HG03039 (cell line): ENCODE measurements around the gene HBA1.
"Not testable (repeated sequence)": the region's sequence is repeated elsewhere in the genome, so short reads cannot be mapped to it uniquely, and the experiment has no call there.

Experiments used
- ATAC-seq: cut with Tn5 transposase; IDR thresholded peaks from one replicate; pipeline ENCODE4 v1.9.1; 2021; ENCODE audit warnings: mild to moderate bottlenecking, moderate library complexity; ENCODE audit not compliant: unreplicated experiment

Gene HBA1

DNA sequence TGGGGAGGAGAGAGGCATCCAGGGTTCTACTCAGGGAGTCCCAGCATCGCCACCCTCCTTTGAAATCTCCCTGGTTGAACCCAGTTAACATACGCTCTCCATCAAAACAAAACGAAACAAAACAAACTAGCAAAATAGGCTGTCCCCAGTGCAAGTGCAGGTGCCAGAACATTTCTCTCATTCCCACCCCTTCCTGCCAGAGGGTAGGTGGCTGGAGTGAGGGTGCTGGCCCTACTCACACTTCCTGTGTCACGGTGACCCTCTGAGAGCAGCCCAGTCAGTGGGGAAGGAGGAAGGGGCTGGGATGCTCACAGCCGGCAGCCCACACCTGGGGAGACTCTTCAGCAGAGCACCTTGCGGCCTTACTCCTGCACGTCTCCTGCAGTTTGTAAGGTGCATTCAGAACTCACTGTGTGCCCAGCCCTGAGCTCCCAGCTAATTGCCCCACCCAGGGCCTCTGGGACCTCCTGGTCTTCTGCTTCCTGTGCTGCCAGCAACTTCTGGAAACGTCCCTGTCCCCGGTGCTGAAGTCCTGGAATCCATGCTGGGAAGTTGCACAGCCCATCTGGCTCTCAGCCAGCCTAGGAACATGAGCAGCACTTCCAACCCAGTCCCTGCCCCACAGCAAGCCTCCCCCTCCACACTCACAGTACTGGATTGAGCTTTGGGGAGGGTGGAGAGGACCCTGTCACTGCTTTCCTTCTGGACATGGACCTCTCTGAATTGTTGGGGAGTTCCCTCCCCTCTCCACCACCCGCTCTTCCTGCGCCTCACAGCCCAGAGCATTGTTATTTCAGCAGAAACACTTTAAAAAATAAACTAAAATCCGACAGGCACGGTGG is 2.3 kb upstream of the HBA1 start:
- ATAC-seq = not testable (repeated sequence)

DNA sequence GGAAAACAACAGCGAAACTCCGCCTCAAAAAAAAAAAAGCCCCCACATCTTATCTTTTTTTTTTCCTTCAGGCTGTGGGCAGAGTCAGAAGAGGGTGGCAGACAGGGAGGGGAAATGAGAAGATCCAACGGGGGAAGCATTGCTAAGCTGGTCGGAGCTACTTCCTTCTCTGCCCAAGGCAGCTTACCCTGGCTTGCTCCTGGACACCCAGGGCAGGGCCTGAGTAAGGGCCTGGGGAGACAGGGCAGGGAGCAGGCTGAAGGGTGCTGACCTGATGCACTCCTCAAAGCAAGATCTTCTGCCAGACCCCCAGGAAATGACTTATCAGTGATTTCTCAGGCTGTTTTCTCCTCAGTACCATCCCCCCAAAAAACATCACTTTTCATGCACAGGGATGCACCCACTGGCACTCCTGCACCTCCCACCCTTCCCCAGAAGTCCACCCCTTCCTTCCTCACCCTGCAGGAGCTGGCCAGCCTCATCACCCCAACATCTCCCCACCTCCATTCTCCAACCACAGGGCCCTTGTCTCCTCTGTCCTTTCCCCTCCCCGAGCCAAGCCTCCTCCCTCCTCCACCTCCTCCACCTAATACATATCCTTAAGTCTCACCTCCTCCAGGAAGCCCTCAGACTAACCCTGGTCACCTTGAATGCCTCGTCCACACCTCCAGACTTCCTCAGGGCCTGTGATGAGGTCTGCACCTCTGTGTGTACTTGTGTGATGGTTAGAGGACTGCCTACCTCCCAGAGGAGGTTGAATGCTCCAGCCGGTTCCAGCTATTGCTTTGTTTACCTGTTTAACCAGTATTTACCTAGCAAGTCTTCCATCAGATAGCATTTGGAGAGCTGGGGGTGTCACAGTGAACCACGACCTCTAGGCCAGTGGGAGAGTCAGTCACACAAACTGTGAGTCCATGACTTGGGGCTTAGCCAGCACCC is 1.2 kb upstream of the HBA1 start:
- no peak for ATAC-seq

DNA sequence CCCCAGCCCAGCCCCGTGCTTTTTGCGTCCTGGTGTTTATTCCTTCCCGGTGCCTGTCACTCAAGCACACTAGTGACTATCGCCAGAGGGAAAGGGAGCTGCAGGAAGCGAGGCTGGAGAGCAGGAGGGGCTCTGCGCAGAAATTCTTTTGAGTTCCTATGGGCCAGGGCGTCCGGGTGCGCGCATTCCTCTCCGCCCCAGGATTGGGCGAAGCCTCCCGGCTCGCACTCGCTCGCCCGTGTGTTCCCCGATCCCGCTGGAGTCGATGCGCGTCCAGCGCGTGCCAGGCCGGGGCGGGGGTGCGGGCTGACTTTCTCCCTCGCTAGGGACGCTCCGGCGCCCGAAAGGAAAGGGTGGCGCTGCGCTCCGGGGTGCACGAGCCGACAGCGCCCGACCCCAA is 474 bp upstream of the HBA1 start:
- not testable (repeated sequence) for ATAC-seq

DNA sequence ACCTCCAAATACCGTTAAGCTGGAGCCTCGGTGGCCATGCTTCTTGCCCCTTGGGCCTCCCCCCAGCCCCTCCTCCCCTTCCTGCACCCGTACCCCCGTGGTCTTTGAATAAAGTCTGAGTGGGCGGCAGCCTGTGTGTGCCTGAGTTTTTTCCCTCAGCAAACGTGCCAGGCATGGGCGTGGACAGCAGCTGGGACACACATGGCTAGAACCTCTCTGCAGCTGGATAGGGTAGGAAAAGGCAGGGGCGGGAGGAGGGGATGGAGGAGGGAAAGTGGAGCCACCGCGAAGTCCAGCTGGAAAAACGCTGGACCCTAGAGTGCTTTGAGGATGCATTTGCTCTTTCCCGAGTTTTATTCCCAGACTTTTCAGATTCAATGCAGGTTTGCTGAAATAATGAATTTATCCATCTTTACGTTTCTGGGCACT is 928 bp downstream of the HBA1 start:
- ATAC-seq = no peak

DNA sequence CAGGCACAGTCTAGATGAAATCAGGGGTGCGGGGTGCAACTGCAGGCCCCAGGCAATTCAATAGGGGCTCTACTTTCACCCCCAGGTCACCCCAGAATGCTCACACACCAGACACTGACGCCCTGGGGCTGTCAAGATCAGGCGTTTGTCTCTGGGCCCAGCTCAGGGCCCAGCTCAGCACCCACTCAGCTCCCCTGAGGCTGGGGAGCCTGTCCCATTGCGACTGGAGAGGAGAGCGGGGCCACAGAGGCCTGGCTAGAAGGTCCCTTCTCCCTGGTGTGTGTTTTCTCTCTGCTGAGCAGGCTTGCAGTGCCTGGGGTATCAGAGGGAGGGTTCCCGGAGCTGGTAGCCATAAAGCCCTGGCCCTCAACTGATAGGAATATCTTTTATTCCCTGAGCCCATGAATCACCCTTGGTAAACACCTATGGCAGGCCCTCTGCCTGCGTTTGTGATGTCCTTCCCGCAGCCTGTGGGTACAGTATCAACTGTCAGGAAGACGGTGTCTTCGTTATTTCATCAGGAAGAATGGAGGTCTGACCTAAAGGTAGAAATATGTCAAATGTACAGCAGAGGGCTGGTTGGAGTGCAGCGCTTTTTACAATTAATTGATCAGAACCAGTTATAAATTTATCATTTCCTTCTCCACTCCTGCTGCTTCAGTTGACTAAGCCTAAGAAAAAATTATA is 1.6 kb downstream of the HBA1 start:
- ATAC-seq = no peak

DNA sequence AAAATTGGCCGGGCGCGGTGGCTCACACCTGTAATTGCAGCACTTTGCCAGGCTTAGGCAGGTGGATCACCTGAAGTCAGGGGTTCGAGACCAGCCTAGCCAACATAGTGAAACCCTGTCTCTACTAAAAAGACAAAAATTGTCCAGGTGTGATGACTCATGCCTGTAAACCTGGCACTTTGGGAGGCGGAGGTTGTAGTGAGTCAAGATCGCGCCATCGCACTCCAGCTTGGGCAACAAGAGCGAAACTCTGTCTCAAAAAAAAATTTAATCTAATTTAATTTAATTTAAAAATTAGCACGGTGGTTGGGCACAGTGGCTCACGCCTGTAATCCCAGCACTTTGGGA is 2.2 kb downstream of the HBA1 start:
- ATAC-seq = no peak

DNA sequence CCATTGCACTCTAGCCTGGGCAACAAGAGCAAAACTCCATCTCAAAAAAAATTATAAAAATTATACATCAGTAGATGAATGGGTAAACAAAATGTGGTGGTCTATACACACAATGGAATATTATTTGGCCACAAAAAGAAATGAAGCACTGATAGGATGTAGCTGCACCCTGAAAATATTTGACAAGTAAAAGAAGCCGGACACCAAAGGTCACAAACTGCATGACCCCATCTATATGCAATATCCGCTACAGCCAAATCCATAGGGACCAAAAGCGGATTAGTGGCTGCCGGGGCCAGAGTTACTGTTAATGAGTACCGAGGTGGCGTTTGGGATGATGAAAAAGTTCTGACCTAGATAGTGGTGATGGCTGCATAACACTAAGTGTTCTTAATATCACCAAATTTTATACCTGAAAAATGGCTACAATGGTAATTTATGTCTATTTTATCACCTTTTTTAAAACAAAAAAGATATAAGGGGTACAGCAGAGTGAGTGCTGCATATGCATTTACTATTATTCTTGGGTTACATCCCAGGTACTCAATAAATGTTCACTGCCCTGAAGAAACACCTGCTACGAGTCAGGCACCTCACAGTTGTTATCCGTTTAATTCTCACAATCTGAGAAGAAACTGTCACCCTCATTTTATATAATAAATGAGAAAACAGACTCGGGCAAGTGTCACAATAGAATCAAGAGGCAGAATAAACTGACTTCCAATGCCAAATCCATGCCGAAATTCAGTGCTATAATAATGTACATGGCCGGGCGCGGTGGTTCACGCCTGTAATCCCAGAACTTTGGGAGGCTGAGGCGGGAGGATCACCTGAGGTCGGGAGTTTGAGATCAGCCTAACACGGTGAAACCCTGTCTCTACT is 3.0 kb downstream of the HBA1 start:
- ATAC-seq = no peak

DNA sequence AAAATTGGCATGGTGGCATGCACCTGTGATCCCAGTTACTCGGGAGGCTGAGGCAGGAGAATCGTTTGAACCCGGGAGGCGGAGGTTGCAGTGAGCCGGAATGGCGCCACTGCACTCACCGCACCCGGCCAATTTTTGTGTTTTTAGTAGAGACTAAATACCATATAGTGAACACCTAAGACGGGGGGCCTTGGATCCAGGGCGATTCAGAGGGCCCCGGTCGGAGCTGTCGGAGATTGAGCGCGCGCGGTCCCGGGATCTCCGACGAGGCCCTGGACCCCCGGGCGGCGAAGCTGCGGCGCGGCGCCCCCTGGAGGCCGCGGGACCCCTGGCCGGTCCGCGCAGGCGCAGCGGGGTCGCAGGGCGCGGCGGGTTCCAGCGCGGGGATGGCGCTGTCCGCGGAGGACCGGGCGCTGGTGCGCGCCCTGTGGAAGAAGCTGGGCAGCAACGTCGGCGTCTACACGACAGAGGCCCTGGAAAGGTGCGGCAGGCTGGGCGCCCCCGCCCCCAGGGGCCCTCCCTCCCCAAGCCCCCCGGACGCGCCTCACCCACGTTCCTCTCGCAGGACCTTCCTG is 3.7 kb downstream of the HBA1 start, which contains the start of gene HBQ1:
Gene HBQ1 (plus strand): TSS at position 359 of the 575 bp plus-strand sequence. CDS start 28 bp downstream, at position 387.
- ATAC-seq = no peak

DNA sequence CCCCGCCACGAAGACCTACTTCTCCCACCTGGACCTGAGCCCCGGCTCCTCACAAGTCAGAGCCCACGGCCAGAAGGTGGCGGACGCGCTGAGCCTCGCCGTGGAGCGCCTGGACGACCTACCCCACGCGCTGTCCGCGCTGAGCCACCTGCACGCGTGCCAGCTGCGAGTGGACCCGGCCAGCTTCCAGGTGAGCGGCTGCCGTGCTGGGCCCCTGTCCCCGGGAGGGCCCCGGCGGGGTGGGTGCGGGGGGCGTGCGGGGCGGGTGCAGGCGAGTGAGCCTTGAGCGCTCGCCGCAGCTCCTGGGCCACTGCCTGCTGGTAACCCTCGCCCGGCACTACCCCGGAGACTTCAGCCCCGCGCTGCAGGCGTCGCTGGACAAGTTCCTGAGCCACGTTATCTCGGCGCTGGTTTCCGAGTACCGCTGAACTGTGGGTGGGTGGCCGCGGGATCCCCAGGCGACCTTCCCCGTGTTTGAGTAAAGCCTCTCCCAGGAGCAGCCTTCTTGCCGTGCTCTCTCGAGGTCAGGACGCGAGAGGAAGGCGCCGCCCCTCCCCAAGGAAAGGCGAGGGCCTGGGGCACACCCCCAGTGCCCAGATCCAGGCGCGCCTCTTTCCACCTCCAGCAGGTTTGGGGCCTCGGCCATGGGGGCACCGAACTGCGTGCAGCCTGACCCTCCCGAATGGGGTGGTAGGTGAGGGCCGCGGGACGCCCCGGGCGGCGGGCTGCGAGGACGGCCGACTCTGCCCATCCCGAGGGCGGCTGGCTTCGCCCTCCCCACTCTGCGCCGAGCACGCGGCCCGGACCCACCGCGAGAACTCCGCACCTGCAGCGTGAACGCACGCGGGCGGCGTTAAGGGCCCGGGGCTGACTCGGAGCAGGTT is 4.4 kb downstream of the HBA1 start:
- no peak for ATAC-seq

DNA sequence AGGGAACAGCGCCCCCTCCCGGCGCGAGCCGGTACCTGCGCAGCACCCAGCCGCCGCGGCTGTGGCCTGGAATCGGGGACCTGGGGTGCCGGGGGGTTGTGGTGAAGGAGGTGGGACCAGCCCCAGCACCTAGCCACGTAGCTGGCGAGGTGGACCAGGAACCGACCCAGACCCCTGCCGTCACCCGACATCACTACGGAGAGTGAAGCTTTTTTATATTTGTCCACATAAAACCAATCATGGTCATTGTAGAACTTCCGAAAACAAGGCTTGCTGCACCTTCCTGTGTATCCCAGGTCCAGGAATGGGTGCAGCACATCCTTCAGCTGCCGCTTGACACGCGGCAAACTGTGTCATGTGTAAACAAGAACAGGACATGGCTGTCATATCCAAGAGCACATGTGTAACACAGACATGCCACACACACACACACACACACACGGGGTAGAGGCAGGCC is 5.1 kb downstream of the HBA1 start:
- no peak for ATAC-seq

DNA sequence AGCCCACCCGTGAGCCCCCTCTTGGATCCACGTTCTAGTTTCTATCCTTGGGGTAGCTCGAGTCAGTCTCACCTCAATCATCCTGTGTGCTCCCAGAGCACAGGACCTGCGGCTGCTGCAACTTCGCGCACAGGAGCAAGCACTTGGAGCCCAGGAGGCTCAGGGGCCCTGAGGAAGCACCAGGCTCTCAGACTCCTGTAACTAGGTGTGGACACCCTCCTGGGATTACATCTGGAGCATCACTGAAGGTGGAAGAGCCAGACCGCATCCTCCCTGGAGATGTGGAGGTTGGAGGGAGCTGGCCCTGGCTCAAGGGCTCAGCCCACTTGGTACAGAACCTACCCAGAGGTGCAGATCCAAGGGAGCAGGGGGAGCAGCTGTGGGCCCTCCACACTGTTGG is 6.5 kb downstream of the HBA1 start:
- ATAC-seq = no peak

DNA sequence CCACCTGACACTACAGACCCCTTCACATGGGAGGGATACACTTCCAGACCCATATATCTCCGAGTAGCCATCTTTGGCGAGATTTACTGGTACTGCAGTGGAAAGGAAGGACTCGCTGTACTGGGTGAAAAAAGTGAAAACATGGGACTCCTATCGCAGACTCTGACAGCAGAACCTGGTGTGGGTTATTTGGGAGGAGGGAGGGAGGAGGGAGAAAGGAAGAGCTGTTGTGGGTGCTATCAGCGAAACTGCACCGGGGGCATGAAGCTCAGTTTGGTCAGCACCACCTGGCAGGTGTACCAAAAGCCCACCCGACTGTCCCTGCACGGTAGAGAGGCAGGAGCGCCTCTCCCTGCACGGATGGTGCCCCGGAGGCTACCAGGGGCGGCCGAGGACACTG is 8.7 kb downstream of the HBA1 start:
- no peak for ATAC-seq

DNA sequence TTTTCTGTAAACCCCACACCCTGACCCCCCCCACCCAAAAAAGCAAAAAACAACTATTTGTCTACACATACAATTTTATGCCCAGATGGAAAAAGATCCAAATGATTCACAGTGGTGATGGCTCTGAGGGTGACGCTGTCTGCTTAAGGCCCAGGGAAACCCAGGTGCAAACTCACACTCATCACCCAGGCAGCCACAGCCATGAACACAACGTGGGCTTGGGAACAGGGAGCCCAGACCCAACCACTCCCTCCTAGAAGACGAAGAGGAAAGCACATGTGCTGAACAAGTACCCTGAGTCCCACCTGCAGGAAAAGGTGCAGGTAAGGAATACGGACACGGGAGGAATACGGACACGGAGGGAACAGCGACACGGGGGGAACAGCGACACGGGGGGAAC is 9.2 kb downstream of the HBA1 start:
- no peak for ATAC-seq

DNA sequence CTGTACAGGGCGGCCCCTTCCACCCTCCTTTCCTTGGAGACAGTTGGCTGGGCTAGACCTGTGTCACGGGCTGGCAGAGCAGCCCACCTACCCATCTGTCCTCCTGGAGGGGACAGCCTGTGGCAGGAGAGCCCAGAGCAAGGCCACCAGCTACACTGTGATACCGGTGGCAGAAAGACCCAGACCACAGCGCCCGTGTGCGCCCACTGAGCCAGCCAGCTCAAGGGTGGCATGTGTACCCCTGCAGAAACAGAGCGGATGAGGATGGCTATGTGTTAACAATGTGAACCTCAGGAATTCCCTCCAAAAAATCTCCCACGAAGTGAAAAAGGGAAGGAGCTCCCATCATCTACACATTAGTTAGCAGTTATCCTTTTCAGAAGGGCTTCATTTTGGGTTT is 10.8 kb downstream of the HBA1 start:
- ATAC-seq = no peak

DNA sequence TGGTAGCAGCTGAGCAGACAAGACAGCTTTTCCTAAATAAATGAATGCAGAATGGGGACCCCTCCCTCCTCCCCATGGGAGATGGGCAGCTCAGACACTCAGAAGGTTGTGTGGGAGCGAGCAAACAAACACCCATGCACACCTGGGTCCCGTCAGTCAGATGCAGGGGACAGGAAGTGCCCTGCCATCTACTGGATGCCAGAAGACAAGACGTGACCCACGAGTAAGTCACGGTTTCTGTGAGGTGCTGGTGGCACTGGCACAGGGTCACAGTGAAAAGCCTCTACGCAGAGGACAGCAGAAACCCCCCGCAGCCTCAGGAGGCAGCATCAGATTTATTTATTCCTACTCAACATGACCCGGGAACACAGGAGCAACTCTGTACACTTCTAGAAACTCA is 12.2 kb downstream of the HBA1 start:
- no peak for ATAC-seq

DNA sequence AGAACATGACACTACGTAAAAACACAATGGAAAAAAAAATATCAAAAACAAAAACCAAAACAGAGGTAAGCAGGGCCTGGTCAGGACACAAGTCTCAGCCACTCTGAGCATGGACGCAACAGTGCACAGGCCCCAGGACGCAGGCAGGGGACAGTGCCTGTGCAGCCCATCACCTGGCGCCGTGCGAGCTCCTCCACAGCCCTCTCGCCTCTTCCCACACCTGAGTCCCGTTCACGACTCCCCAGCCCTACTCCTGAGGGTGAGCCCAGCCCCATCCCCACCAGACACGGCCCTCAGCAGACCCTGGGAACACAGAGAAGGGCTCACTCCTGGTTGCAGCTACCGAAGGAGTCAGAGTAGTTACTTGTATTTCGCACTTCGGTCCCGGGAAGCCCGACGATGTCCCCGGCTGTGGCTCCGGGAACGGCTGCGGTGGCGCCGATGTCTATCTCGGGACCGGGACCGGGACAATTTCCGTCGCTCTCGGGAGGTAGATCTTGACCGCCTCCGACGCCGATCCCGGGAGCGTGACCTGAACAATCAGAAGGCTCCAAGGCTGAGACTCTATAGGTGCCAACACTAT is 13.2 kb downstream of the HBA1 start:
- no peak for ATAC-seq

DNA sequence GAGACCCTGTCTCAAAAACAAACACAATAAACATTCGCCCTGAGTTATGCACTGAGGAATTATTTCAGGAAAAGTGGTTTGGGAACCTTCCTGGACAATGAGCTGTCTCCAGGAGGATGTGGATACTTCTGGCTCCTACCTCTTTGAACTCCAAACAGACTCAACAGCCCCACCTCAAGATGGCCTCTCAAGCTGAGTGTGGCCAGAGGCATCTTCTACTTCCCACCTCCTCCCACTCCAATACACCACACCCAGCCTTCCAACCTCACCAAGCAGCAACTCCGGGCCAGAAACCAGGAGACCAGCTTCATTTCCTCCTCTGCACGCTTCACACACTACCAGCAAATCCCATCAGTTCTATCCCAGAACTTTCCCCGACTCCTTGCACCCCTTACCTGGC is 15.4 kb downstream of the HBA1 start:
- ATAC-seq = no peak

DNA sequence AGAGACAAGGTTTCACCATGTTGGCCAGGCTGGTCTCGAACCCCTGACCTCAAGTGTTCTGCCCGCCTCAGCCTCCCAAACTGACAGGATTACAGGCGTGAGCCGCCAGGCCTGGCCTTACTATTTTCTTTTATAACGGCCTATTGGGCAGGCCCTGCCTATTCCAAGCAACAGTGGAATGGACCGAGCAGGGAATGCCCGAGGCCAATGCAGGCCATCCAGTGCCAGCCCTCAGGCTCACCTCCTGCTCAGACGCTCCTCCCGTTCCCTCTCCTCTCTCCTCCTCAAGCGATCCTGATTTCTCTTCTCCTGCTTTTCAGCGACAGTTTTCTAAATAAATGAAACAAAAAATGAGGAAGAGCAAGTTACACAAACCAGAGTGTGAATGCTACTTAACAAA is 16.2 kb downstream of the HBA1 start:
- no peak for ATAC-seq

DNA sequence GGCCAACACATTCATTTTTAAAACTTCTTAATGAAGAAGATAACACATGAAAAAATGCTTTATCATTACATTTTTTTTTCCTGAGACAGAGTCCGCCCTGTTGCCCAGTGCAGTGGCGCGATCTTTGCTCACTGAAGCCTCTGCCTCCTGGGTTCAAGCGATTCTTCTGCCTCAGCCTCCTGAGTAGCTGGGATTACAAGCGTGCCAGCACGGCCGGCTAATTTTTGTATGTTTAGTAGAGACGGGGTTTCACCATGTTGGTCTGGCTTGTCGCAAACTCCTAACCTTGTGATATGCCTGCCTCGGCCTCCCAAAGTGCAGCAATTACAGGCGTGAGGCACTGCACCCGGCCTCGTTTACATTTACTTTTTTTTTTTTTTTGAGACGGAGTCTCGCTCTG is 17.0 kb downstream of the HBA1 start:
- no peak for ATAC-seq
